GM18519 (cell line): ENCODE data around the gene PLPP4.
A peak's percentile ranks its signal among the peaks of the same experiment; 100 is the strongest.

Source experiments
- ATAC-seq: cut with Tn5 transposase; IDR thresholded peaks from one replicate; pipeline ENCODE4 v1.9.1; 2021; ENCODE audit warnings: mild to moderate bottlenecking, moderate library complexity; ENCODE audit not compliant: unreplicated experiment, low FRiP score

PLPP4 gene

GRCh38 chr10:120483651-120484301 lies 26.7 kb downstream of the PLPP4 start:
- ATAC-seq: no peak

- ATAC-seq: no peak
Measured at GRCh38 chr10:120485946-120486345, 28.9 kb downstream of the PLPP4 start.

GRCh38 chr10:120486671-120487205 lies 29.7 kb downstream of the PLPP4 start:
- no peak for ATAC-seq

- ATAC-seq: no peak
Measured at GRCh38 chr10:120490288-120490687, 33.3 kb downstream of the PLPP4 start.

GRCh38 chr10:120492346-120492745 lies 35.3 kb downstream of the PLPP4 start:
- ATAC-seq: no peak

GRCh38 chr10:120493411-120494312 lies 36.6 kb downstream of the PLPP4 start:
- peak; percentile 77 for ATAC-seq

GRCh38 chr10:120494313-120494710 lies 37.3 kb downstream of the PLPP4 start:
- ATAC-seq: no peak

- ATAC-seq: no peak
Measured at GRCh38 chr10:120495226-120496009, 38.4 kb downstream of the PLPP4 start.

GRCh38 chr10:120499883-120500282 lies 42.9 kb downstream of the PLPP4 start:
- no peak for ATAC-seq

GRCh38 chr10:120503689-120504088 lies 46.7 kb downstream of the PLPP4 start:
- no peak for ATAC-seq

- ATAC-seq: peak; percentile 44
Measured at GRCh38 chr10:120504227-120504626, 47.2 kb downstream of the PLPP4 start.

- ATAC-seq: no peak
Measured at GRCh38 chr10:120505056-120505455, 48.0 kb downstream of the PLPP4 start.

GRCh38 chr10:120505866-120506265 lies 48.8 kb downstream of the PLPP4 start:
- no peak for ATAC-seq

- ATAC-seq: no peak
Measured at GRCh38 chr10:120506674-120507073, 49.6 kb downstream of the PLPP4 start.

- no peak for ATAC-seq
Measured at GRCh38 chr10:120507175-120507574, 50.1 kb downstream of the PLPP4 start.

GRCh38 chr10:120507651-120508050 lies 50.6 kb downstream of the PLPP4 start:
- no peak for ATAC-seq

GRCh38 chr10:120508393-120508792 lies 51.4 kb downstream of the PLPP4 start:
- no peak for ATAC-seq

GRCh38 chr10:120508966-120509365 lies 51.9 kb downstream of the PLPP4 start:
- ATAC-seq: no peak

- ATAC-seq: no peak
Measured at GRCh38 chr10:120511165-120511564, 54.1 kb downstream of the PLPP4 start.

GRCh38 chr10:120513307-120513796 lies 56.3 kb downstream of the PLPP4 start:
- no peak for ATAC-seq
